GM18508 (cell line): ENCODE measurements around the gene LIMA1.
"Not testable (repeated sequence)": the region's sequence is repeated elsewhere in the genome, so short reads cannot be mapped to it uniquely, and the experiment has no call there.

ENCODE experiments used
- ATAC-seq: cut with Tn5 transposase; IDR thresholded peaks from one replicate; pipeline ENCODE4 v1.9.1; 2021; ENCODE audit warnings: moderate number of reproducible peaks; ENCODE audit not compliant: insufficient read depth, unreplicated experiment

LIMA1 gene

DNA sequence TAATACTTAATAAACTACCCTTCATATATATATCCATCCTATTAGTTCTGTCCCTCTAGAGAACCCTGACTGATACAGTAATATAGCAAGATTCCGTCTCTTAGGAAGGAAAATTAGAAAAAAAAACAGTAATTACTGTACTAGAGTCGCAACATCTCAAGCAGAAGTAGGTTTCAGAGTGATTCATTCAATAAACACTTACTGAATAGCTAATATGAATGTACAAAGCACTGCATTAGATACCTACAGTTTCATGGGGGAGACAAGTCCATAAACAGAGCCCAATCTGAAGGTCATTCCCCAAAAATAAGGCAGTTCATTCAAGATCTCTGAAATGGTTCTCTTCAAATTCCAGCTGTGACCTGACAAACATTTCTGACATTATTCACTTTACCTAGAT lies 126.1 kb downstream of the LIMA1 start:
- ATAC-seq, result no peak

DNA sequence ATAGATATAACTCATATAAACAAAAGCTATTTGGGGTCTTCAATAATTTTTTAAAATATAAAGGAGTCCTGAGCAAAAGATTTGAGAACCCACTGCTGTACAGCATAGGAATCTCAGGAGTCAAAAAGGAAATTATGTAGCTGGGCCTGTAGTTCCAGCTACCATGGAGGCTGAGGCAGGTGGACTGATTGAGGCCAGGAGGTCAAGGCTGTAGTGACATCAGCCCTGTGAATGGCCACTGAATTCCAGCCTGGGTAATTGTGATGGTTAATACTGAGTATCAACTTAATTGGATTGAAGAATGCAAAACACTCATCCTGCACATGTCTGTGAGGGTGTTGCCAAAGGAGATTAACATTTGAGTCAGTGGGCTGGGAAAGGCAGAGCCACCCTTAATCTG lies 126.7 kb downstream of the LIMA1 start:
- ATAC-seq, result no peak

DNA sequence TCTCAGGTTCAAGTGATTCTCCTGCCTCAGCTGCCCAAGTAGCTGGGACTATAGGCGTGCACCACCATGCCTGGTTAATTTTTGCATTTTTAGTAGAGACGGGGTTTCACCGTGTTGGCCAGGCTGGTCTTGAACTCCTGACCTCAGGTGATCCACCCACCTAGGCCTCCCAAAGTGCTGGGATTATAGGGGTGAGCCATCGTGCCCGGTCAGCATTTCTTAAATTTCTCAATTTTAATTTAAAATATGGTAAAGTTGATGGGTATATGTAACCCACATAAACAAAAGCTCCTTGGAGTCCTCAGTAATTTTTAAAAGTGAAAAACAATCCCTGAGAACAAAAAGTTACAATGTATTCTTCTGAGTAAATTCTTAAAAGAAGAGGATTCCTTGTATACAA lies 128.4 kb downstream of the LIMA1 start:
- not testable (repeated sequence) for ATAC-seq

DNA sequence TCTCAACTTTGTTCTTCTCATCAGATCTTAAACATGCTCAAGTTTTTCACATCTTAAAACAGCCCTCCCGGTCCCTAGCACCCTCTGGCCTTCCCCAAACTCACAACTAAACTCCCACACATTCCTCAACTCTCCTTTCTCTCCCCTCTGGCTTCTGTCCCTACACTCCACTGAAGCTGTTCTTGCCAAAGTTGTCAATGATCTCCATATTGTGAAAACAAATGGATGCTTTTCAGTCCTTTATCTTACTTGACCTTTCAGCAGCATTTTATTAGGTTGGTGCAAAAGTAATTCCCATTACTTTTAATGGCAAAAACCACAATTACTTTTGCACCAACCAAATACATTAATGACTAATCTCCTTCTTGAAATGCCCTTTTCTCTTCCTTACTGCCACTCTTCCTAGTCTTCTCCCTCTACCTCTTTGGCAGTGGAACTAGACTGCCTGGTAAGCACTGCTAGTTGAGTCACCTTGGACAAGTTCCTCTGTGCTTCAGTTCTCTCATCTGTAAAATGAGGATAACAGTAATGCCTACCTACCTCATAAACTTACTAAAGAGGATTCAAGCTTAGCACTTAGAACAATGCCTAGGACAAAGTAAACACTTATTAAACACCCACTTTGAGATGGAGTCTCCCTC lies 132.2 kb downstream of the LIMA1 start:
- ATAC-seq, result no peak

DNA sequence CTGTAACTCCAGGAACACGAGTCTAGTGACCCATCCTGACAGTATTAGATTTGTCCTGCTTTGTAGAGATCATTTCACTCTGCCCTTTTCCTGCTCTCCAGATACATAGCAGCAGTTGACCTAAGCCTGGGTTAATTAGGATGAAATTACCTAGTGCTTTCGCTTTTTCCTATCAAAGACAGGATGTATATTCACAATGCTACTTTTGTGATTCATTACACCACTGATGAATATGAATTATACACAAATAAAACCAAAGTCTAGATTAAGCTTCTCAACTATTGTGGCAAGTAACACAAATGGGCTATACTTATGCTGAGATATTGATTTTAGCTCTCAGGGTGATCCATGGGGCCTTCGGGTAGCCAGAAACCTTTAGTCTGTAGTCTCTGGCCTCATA lies 134.0 kb downstream of the LIMA1 start:
- ATAC-seq, result no peak

DNA sequence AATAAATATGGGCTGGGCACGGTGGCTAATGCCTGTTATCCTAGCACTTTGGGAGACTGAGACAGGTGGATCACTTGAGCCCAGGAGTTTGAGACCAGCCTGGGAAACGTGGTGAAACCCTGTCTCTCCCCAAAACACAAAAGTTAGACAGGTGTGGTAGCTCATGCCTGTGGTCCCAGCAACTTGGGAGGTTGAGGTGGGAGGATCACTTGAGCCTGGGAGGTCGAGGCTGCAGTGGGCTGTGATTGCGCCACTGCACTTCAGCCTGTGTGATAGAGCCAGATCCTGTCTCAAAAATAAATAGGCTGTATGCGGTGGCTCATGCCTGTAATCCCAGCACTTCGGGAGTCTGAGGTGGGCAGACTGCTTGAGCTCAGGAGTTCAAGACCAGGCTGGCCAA lies 135.3 kb downstream of the LIMA1 start:
- not testable (repeated sequence) for ATAC-seq

DNA sequence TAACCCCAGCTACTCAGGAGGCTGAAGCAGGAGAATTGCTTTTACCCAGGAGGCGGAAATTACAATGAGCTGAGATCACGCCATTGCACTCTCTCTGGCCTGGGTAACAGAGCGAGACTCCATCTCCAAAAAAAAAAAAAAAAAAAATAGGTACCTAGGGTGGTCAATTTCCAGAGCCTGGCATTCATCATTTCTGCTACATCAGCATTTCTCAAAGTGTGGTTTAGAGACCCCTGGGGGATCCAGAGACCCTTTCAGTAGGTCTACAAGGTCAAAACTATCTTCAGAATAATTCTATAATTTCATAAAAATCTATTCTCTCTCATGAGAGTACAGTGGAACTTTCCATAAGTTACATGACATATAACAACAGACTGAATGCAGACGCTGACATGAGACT lies 136.0 kb downstream of the LIMA1 start:
- ATAC-seq, result no peak

DNA sequence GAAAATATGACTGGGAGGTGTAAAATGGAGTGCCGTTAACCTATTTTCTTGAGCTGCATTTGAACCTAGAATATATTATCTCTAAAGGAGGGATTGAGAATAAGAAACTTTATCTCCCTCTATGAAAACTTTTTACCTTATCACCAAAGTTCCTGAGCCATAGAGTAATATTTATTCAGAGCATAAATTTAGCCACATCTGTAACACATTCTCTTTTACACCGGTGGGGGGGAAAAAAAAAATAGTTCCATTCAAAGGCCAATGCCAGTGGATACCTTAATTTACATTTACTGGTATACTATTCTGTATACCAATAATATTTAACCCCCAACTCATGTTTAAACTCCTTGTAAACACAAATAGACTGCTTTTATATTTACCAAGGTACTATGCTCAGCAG lies 137.9 kb downstream of the LIMA1 start:
- no peak for ATAC-seq

DNA sequence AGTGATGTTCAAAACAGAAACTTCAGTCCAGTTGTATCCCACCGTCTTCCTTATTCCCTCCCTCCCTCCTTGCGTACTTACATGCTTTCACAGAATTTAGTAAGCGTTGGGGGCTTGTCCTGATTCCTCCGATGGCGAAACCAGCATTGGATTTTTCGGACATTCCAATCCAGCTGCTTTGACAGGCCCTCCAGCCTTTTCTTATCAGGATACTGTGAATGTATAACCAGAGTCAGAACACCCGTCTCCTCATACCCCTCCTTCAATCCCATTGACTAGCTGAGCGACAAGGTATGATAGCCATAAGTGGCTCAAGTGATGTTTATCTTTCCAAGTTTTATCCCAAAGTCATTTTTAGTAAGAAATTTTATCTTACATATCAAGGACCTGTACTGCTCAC lies 140.3 kb downstream of the LIMA1 start:
- ATAC-seq, result no peak

DNA sequence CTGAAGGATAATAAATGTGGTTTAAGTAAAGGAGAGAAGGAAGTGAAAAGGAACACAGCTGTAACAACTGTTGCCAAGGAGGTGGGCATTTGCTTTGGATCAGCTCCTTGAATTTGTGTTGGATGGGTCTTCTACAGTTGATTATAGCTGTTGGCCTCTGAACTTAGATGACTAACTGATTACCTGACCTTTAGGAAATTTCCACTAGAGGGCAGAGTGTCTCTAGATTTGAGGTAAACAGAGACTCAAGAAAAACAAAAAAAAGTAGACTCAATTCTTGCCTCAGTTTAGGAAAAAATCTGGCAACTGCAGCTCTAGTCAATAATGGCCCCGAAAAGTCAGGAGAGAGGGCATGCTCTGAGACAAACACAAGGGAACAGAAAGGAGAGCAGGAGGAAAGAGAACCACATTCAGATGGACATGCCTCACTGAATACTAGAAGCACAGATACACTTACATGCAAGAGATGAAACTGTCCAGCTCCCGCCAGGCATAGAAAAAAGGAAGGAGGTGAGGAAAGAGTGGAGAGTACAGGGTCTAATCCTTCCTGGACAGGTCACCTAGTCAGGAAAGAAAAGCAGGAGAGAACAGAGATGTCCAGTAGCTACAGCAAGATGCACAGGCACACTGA lies 150.7 kb downstream of the LIMA1 start:
- ATAC-seq, result no peak

DNA sequence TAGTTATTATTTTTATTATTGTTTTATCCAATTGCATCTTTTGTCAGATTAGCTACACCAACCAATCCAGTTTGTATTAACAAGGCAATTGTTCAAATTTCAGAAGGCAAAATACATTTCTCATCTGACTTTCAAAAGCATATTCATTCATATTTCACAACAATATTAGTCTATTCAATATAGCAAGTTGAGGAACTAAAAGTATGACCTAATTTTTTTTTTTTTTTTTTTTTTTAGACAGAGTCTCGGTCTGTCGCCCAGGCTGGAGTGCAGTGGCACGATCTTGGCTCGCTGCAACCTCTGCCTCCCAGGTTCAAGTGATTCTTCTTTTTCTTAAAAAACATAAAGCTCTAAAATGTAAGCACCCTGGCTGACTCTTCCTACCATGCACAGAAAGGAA lies 154.0 kb downstream of the LIMA1 start:
- ATAC-seq, result no peak

DNA sequence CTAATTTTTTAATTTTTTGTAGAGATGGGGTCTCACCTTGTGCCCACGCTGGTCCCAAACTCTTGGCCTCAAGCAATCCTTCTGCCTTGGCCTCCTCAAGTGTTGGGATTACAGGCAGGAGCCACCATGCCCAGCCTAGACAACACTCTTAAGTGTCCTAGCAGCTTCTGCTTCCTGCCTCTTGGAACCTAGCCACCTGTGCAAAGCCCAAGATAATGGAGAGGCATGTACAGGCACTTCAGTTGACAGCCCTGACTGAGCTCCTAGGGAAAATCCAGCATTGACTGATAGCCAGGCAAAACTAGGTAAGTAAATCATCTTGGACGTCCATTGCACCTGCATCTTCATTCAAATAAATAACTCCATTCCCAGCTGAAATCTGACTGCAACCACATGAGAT lies 155.8 kb downstream of the LIMA1 start:
- ATAC-seq, result no peak
